Sigmoid colon (tissue), 4 donors: Measurements from ENCODE around the gene WFS1.

Experiments
- CTCF ChIP-seq, 4 experiments: fragments of 450-650 bp in 3 of 4; fragments of 200-600 bp in 1 of 4; IDR thresholded peaks; one replicate each; pipeline ENCODE4 v1.5.1; 2016 to 2019; ENCODE audit warnings: antibody characterized with exemption in 4 of 4, mild to moderate bottlenecking in 3 of 4, moderate library complexity in 2 of 4
- EP300 ChIP-seq, 4 donors: sonication (generic); formaldehyde crosslinking; IDR thresholded peaks; one replicate each; pipeline ENCODE4 v1.6.1; 2017; ENCODE audit warnings: antibody characterized with exemption in 4 of 4
- POLR2A ChIP-seq, 2 donors: fragments of 450-650 bp; IDR thresholded peaks; one replicate each; pipeline ENCODE4 v1.6.1; 2016; ENCODE audit warnings: antibody characterized with exemption in 2 of 2, mild to moderate bottlenecking in 2 of 2, moderate library complexity in 2 of 2

GRCh38 chr4:6252051-6252450, 17.6 kb upstream of the WFS1 start:
- no peak for TF ChIP-seq CTCF (IDR thresholded peaks at IDR 0.05)
- no peak for TF ChIP-seq POLR2A (IDR thresholded peaks at IDR 0.05)
- TF ChIP-seq EP300 (IDR thresholded peaks at IDR 0.05) = no peak
